Heart left ventricle (tissue), 13 donors: ENCODE results near the gene MIA2.
"Not testable (repeated sequence)": the region's sequence is repeated elsewhere in the genome, so short reads cannot be mapped to it uniquely, and the experiment has no call there.

Experiments used
- POLR2A ChIP-seq, 2 donors: fragments of 450-650 bp; IDR thresholded peaks; one replicate each; pipeline ENCODE4 v1.6.1; 2017; ENCODE audit warnings: antibody characterized with exemption in 2 of 2, mild to moderate bottlenecking in 2 of 2, moderate library complexity in 2 of 2
- TF ChIP-seq, protein P1 (sequence below), 12 donors: fragments of 200-600 bp; sonication (generic) in 4 of 12; IDR thresholded peaks; one replicate each; pipeline versions ENCODE4 v1.5.0 to v1.8.0; 2018 to 2022; ENCODE audit warnings: antibody characterized with exemption in 12 of 12, mild to moderate bottlenecking in 5 of 12
- donor health status: ischemic (EF 13 %, LVEDD 7.1; RV severe dilation, severe dysfunction).
- donor health status: DM: no; HTN: yes; CAD: no.
- donor health status: DM: no; HTN: no; CAD: no.
- donor health status: ischemic (EF 25% LVEDD 6.9; RV normal size, moderate dysfunction).
- donor health status: ischemic (EF 25% LVEDD 5.7; RV mildly dilated, moderate dysfunction).
- donor health status: ischemic (EF 35%, LVEDD 5.7; RV mildly dilated, moderate dysfunction).
- donor health status: nonischemic (EF 11% LVEDD 7.7; RV severe dilation, severe dysfunction).
- donor health status: DM: yes; HTN: yes; CAD: no.
- donor health status: PGD.
- donor health status: ischemic (EF 29% LVEDD 5.4; RV normal size, mild dysfunction).
- donor health status: nonischemic (EF 23%, LVEDD 6.1; RV moderate dilation, normal function).

DNA sequence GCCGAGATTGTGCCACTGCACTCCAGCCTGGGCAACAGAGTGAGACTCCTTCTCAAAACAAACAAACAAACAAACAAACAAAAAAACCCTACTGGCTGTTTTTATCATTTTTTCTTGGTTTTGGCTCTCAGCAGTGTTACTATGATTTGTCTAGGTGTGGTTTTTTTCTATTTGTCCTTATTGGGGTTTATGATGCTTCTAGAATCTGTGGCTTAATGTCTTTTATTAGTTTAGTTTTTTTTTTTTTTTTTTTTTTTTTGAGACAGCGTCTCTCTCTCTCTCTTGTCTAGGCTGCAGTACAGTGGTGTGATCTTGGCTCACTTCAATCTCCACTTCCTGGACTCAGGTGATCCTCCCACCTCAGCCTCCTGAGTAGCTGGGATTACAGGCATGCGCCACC, 47.0 kb downstream of the MIA2 start:
- TF ChIP-seq, protein P1, sequence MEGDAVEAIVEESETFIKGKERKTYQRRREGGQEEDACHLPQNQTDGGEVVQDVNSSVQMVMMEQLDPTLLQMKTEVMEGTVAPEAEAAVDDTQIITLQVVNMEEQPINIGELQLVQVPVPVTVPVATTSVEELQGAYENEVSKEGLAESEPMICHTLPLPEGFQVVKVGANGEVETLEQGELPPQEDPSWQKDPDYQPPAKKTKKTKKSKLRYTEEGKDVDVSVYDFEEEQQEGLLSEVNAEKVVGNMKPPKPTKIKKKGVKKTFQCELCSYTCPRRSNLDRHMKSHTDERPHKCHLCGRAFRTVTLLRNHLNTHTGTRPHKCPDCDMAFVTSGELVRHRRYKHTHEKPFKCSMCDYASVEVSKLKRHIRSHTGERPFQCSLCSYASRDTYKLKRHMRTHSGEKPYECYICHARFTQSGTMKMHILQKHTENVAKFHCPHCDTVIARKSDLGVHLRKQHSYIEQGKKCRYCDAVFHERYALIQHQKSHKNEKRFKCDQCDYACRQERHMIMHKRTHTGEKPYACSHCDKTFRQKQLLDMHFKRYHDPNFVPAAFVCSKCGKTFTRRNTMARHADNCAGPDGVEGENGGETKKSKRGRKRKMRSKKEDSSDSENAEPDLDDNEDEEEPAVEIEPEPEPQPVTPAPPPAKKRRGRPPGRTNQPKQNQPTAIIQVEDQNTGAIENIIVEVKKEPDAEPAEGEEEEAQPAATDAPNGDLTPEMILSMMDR (IDR thresholded peaks at IDR 0.05): not testable (repeated sequence)
- TF ChIP-seq POLR2A (IDR thresholded peaks at IDR 0.05): not testable (repeated sequence)
